Measurements from ENCODE around the gene ACTN3. TPM values are rescaled to one million over a fixed set of nuclear protein-coding genes. Genes with fewer than 3 reads are reported as not detected.

ACTN3 gene
- total RNA-seq, 1 donor from 2014 or later = 0.07 TPM

DNA sequence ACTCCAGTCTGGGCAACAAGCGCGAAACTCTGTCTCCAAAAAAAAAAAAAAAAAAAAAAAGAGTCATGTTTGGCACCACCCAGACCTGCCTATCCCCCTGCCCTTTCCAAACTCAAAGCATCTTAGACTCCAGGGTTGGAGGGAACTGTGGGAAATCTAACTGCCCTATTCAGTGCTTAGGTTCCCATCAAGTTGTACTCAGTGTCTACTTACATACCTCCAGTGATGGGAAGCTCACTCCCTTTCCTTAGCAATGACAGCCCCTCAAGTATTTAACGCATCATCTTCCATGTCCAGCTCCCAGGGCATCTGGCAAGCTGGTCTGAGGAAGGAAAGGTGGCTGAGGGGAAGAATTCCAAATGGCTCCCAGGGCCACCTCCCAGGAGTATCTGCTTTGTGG, 3.0 kb downstream of the ACTN3 start:
- no peaks in the 10 kb centered on the region for H3K9me3 Mint-ChIP-seq (ENCODE audit: low read depth)
- peak overlapping the region; percentile 32 for H3K27ac Mint-ChIP-seq (ENCODE audit: unreplicated experiment)
- no peak for DNase-seq (ENCODE audit: low spot score)
- H3K36me3 Mint-ChIP-seq (ENCODE audit: low read depth) = no peaks in the 10 kb centered on the region
- no peak overlapping the region for H3K4me3 Mint-ChIP-seq (ENCODE audit: unreplicated experiment)
- no peaks in the 10 kb centered on the region for H3K27me3 Mint-ChIP-seq (ENCODE audit: low read depth)
- TF ChIP-seq, protein P1, sequence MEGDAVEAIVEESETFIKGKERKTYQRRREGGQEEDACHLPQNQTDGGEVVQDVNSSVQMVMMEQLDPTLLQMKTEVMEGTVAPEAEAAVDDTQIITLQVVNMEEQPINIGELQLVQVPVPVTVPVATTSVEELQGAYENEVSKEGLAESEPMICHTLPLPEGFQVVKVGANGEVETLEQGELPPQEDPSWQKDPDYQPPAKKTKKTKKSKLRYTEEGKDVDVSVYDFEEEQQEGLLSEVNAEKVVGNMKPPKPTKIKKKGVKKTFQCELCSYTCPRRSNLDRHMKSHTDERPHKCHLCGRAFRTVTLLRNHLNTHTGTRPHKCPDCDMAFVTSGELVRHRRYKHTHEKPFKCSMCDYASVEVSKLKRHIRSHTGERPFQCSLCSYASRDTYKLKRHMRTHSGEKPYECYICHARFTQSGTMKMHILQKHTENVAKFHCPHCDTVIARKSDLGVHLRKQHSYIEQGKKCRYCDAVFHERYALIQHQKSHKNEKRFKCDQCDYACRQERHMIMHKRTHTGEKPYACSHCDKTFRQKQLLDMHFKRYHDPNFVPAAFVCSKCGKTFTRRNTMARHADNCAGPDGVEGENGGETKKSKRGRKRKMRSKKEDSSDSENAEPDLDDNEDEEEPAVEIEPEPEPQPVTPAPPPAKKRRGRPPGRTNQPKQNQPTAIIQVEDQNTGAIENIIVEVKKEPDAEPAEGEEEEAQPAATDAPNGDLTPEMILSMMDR (IDR thresholded peaks at IDR 0.05) = no peak
- peaks cover 11% of the 10 kb centered on the region for H3K4me1 Mint-ChIP-seq (ENCODE audit: low read depth)

DNA sequence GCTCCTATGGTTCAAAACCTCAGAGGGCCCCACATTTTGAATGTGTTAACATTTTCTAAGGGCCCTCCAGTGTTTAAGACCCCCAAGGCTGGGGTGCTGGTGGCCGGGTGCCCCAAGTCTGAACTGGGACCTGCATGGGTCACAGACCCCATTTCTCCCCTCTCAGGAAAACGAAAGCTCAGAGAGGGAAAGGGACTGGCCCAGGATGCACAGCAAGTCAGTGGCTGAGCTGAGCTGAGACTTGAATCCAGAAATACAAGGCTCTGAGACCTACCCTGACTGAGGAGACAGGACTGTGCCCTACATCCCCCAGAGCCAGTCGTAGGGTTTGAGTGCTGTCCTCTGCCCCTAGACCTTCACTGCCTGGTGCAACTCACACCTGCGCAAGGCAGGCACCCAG, 4.2 kb downstream of the ACTN3 start:
- H3K27ac Mint-ChIP-seq (ENCODE audit: unreplicated experiment) = no peak overlapping the region
- H3K4me3 Mint-ChIP-seq (ENCODE audit: unreplicated experiment) = no peak overlapping the region
- H3K36me3 Mint-ChIP-seq (ENCODE audit: low read depth) = no peaks in the 10 kb centered on the region
- H3K4me1 Mint-ChIP-seq (ENCODE audit: low read depth) = peaks cover 6% of the 10 kb centered on the region
- TF ChIP-seq, protein P1 (IDR thresholded peaks at IDR 0.05) = no peak
- no peaks in the 10 kb centered on the region for H3K9me3 Mint-ChIP-seq (ENCODE audit: low read depth)
- DNase-seq (ENCODE audit: low spot score) = no peak
- H3K27me3 Mint-ChIP-seq (ENCODE audit: low read depth) = no peaks in the 10 kb centered on the region

- H3K27ac Mint-ChIP-seq (ENCODE audit: unreplicated experiment) = no peak overlapping the region
- no peaks in the 10 kb centered on the region for H3K27me3 Mint-ChIP-seq (ENCODE audit: low read depth)
- H3K36me3 Mint-ChIP-seq (ENCODE audit: low read depth) = no peaks in the 10 kb centered on the region
- H3K9me3 Mint-ChIP-seq (ENCODE audit: low read depth) = no peaks in the 10 kb centered on the region
- H3K4me3 Mint-ChIP-seq (ENCODE audit: unreplicated experiment) = no peak overlapping the region
- no peak for DNase-seq (ENCODE audit: low spot score)
- TF ChIP-seq, protein P1 (IDR thresholded peaks at IDR 0.05) = no peak
- H3K4me1 Mint-ChIP-seq (ENCODE audit: low read depth) = no peaks in the 10 kb centered on the region
Measured at GRCh38 chr11:66554602-66555001, 7.9 kb downstream of the ACTN3 start.

DNA sequence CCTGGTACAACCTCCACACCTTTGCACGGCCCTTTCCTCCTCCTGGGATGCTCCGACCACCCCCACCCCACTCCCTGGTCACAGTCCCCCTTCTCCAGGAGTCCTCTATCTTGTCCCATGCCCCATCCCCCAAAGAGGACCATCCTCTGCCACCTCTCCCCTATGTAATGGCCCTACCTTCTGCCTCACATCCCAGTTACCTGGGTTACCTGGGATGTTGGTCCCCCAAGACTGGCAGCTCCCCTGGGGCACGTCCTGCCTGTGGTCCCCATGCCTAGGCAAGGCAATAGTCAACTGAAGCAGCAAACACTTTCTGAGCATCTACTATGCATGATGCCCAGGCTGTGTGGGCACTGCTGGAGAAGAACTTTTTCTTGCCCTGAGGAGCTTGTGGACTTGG, 8.7 kb downstream of the ACTN3 start:
- Mint-ChIP-seq H3K27me3 (ENCODE audit: low read depth) (no peaks in the 10 kb centered on the region), H3K4me3 (ENCODE audit: unreplicated experiment) (no peak overlapping the region), H3K36me3 (ENCODE audit: low read depth) (no peaks in the 10 kb centered on the region), H3K27ac (ENCODE audit: unreplicated experiment) (no peak overlapping the region), H3K4me1 (ENCODE audit: low read depth) (no peaks in the 10 kb centered on the region), H3K9me3 (ENCODE audit: low read depth) (no peaks in the 10 kb centered on the region)
- DNase-seq (ENCODE audit: low spot score) = no peak
- TF ChIP-seq, protein P1 (IDR thresholded peaks at IDR 0.05) = no peak

DNA sequence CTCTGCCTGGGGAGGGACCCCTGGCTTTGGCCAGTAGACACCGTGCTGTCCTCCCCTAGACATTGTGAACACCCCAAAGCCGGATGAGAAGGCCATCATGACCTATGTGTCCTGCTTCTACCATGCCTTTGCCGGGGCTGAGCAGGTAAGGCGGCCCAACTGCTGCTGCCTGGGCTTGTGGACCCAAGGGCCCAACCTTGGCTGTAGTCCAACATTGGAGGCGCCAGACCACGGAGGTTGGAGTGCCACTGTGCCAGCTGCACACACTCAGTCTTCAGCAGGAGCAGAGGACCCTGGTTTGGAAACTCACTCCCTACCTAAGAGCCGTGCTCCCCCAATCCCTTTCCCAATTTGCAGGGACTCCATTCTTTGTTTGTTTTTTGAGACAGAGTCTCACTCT, 9.4 kb downstream of the ACTN3 start:
- H3K27me3 Mint-ChIP-seq (ENCODE audit: low read depth) = no peaks in the 10 kb centered on the region
- TF ChIP-seq, protein P1 (IDR thresholded peaks at IDR 0.05) = no peak
- no peak overlapping the region for H3K4me3 Mint-ChIP-seq (ENCODE audit: unreplicated experiment)
- H3K36me3 Mint-ChIP-seq (ENCODE audit: low read depth) = no peaks in the 10 kb centered on the region
- no peak overlapping the region for H3K27ac Mint-ChIP-seq (ENCODE audit: unreplicated experiment)
- H3K4me1 Mint-ChIP-seq (ENCODE audit: low read depth) = no peaks in the 10 kb centered on the region
- H3K9me3 Mint-ChIP-seq (ENCODE audit: low read depth) = no peaks in the 10 kb centered on the region
- no peak for DNase-seq (ENCODE audit: low spot score)
